Fibroblast of pulmonary artery (primary cell): ENCODE data around the gene GLDN.

ENCODE experiments used
- DNase-seq: peaks from one replicate; pipeline ENCODE4 v3.0.0-alpha.2; 2010; ENCODE audit warnings: low read depth
- H3K4me3 ChIP-seq: replicated peaks from 2 replicates; pipeline ENCODE4 v1.5.1; 2011; ENCODE audit warnings: low read depth, mild to moderate bottlenecking, control low read depth, low read length, moderate library complexity
- TF ChIP-seq, protein P1 (sequence below): IDR thresholded peaks from 2 replicates; pipeline ENCODE4 v1.5.1; 2011; ENCODE audit warnings: mild to moderate bottlenecking, control low read depth, low read length, inconsistent platforms; ENCODE audit errors: missing control alignments

Gene GLDN

DNA sequence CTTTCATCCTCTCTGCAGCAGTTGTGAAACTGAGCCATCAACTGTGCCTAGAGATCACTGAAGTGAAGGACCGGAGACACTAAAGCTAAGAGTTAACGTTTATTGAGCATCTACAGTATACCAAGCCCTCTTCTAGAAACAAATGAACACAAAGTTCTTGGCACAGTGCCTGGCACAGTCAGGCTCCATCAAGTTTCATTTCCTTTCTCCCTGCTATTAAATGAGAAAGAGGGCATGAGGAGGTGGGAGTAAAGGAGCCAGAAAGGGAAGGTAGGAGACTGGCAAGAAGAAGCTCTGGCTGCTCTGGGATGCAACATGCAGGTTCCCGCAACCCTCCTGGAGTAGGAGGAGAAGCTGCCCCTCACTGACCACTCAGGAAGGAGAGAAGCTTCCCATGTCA, 33.6 kb upstream of the GLDN start:
- DNase-seq, result peak; percentile 22
- no peak overlapping the region for H3K4me3 ChIP-seq
- TF ChIP-seq, protein P1, sequence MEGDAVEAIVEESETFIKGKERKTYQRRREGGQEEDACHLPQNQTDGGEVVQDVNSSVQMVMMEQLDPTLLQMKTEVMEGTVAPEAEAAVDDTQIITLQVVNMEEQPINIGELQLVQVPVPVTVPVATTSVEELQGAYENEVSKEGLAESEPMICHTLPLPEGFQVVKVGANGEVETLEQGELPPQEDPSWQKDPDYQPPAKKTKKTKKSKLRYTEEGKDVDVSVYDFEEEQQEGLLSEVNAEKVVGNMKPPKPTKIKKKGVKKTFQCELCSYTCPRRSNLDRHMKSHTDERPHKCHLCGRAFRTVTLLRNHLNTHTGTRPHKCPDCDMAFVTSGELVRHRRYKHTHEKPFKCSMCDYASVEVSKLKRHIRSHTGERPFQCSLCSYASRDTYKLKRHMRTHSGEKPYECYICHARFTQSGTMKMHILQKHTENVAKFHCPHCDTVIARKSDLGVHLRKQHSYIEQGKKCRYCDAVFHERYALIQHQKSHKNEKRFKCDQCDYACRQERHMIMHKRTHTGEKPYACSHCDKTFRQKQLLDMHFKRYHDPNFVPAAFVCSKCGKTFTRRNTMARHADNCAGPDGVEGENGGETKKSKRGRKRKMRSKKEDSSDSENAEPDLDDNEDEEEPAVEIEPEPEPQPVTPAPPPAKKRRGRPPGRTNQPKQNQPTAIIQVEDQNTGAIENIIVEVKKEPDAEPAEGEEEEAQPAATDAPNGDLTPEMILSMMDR, result no peak

DNA sequence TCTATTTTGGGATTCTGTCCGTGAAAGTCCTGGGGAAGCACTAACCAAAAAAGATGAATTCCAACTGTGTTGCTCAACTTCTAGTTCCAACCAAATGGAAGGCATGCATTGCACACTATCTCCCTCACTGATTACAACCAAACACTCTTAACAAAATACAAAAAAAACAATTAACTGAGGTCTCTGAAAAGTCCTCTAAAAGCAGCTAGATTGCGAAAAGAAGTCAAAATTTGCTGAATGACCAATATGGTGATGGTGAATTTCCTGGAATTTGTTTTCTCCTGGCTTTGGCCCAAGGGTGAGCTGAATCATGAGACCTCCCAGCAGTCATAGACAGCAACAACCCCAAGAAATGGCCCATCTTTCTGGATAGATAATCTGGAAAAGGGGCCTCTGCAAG, 31.4 kb upstream of the GLDN start:
- TF ChIP-seq, protein P1, result no peak
- peak; percentile 83 for DNase-seq
- H3K4me3 ChIP-seq, result no peak overlapping the region

DNA sequence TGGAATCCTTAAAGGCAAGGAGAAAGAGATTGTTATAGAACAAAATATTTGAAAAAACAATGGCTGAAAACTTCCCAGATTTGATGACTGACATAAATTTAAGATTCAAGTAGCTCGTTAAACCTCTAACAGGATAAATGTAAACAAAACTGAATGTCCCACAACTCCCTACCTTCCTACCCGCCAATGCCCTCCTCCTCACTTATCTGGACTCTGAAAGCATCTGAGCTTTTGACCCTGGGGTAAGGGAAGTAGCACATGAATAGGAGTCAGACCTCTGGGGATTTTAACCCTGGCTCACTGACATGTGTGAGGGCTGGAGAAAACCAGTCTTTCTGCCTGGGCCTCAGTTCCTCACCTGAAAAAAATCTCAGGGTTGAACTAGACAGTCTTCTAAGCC, 29.9 kb upstream of the GLDN start:
- TF ChIP-seq, protein P1, result no peak
- DNase-seq, result no peak
- no peak overlapping the region for H3K4me3 ChIP-seq

DNA sequence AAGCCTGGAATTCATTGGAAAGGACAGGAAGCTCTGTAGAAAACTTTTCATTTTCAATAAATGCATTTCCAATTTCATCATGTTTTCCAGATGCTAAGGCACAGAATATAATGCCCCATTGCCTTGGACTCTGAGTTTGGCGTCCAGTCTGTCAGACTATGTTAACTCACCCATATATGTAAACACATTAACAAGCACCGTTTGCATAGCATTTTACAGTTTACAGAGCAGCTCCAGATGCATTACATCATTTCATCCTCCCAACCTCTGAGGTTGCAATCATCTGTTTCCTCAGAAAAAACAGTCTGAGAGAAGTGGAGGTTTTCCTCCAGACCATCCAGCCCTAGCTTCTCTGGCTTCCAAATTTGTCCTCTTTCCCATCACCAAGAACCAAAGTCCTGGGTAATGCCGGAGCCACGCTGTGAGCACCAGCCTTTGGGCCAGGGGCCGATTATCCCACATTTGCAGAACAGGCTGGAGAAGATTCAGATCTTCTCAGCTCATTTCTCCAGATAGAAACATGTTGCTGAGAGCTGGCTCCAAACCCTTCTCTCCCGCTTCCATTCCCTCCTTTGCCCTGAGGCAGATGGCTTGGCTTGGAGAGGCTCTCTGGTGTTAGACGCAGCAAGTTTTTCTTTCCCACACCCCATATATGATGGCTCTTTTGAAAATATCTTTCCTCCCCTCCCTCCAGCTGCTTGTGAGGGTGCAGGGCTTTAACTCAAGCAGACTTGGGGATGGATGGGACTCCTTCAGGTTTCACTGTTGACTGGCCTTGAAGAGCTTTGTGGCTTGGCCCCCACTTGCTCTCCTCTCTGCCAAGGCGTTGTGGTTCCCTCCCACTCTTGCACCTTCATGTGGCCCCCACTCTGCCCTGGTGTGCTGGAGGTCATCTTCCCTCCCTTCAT, 29.0 kb upstream of the GLDN start:
- TF ChIP-seq, protein P1, result no peak
- DNase-seq, result peak; percentile 57
- H3K4me3 ChIP-seq, result no peak overlapping the region

DNA sequence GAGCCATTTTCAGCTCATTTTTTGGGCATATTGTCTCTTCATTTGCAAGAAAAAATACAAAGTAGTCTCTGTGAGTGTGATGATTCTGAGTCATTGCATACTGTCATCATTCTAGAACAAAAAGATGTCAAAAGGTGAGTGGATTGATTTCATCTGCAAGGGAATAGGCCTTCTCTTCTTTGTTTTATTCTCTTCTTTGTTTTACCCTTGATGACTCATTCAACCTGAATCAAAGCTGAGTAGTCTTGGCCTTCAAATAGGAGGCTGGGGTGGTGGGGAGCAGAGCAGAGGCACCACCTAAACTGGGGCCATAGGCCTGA, 28.4 kb upstream of the GLDN start:
- H3K4me3 ChIP-seq, result no peak overlapping the region
- peak; percentile 72 for DNase-seq
- TF ChIP-seq, protein P1, result no peak

DNA sequence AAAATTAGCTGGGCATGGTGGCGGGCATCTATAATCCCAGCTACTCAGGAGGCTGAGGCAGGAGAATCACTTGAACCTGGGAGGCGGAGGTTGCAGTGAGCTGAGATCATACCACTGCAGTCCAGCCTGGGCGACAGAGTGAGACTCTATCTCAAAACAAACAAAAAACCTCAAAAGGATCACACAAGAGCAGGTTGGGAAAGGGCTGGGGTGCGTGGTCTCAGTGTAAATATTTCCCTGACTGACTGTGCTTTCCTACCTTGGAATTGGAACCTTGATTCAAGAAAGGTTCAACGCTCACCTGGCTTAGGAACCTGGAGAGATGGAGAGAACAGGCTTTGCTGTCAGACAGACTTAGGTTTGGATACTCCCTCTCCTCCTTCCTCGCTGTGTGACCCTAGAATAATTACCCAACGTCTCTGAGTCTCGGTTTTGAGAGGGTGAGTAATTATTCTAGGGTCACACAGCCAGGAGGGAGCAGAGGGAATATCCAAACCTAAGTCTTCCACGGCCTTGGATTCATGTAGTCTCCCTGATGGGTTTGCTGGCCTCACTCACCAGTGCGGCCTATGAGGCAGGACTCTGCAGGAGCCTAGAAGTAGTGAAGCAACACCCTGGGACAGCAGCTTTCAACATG, 27.7 kb upstream of the GLDN start:
- no peak overlapping the region for H3K4me3 ChIP-seq
- no peak for DNase-seq
- TF ChIP-seq, protein P1, result no peak
